Stomach (tissue), 4 donors: ENCODE results near the gene RXFP4.

Experiments used
- POLR2A ChIP-seq, 4 donors: fragments of 450-650 bp; IDR thresholded peaks; one replicate each; pipeline ENCODE4 v1.6.1; 2016; ENCODE audit warnings: antibody characterized with exemption in 4 of 4, control low read depth in 2 of 4, mild to moderate bottlenecking in 1 of 4, moderate library complexity in 1 of 4
- TF ChIP-seq, protein P1 (sequence below), 7 experiments: fragments of 450-650 bp in 4 of 7; fragments of 200-600 bp in 3 of 7; sonication (generic) in 3 of 7; IDR thresholded peaks; one replicate each; pipeline ENCODE4 v1.5.1; 2016 to 2019; ENCODE audit warnings: antibody characterized with exemption in 7 of 7, control low read depth in 2 of 7, mild to moderate bottlenecking in 1 of 7

DNA sequence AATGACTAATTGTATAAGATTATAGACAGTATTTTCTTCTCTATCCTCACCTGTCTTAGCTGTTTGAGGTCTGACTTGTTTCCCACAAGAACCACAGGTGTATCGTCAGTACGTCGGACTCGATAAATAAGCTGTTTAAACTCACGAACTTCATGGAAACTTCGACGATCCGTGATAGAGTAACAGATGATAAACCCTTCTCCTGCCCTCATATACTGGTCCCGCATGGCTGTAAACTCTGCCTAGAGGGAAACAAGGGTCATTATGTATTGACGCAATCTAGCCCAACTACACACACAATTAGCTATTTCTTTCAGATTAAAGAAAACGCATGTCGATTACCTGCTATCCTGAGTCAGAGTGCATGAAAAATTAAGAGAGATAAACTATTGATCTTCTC is 37.2 kb upstream of the RXFP4 start:
- TF ChIP-seq, protein P1, sequence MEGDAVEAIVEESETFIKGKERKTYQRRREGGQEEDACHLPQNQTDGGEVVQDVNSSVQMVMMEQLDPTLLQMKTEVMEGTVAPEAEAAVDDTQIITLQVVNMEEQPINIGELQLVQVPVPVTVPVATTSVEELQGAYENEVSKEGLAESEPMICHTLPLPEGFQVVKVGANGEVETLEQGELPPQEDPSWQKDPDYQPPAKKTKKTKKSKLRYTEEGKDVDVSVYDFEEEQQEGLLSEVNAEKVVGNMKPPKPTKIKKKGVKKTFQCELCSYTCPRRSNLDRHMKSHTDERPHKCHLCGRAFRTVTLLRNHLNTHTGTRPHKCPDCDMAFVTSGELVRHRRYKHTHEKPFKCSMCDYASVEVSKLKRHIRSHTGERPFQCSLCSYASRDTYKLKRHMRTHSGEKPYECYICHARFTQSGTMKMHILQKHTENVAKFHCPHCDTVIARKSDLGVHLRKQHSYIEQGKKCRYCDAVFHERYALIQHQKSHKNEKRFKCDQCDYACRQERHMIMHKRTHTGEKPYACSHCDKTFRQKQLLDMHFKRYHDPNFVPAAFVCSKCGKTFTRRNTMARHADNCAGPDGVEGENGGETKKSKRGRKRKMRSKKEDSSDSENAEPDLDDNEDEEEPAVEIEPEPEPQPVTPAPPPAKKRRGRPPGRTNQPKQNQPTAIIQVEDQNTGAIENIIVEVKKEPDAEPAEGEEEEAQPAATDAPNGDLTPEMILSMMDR (IDR thresholded peaks at IDR 0.05), result no peak
- no peak for TF ChIP-seq POLR2A (IDR thresholded peaks at IDR 0.05)
